Activated CD4-positive, alpha-beta T cell treated with anti-CD3 and anti-CD28 coated beads for 4 hours (primary cell): ENCODE data around the gene TBCB.
"Not testable (repeated sequence)": the region's sequence is repeated elsewhere in the genome, so short reads cannot be mapped to it uniquely, and the experiment has no call there.

Experiments used
- DNase-seq, 2 donors: peaks; one replicate each; pipeline ENCODE4 v3.0.0-alpha.2; 2020

TBCB gene

GRCh38 chr19:36115453-36116343, at the start of gene TBCB:
TBCB (plus strand) TSS chr19:36115468; CDS start chr19:36115561, 93 bp downstream.
- peak; percentile 92 to 93 for DNase-seq

GRCh38 chr19:36067681-36068080, 47.6 kb upstream of the TBCB start:
- DNase-seq, result no peak

GRCh38 chr19:36068810-36069499, 46.3 kb upstream of the TBCB start:
- not testable (repeated sequence) for DNase-seq

- no peak for DNase-seq
Measured at GRCh38 chr19:36072081-36072480, 43.2 kb upstream of the TBCB start.

GRCh38 chr19:36073121-36073876, 42.0 kb upstream of the TBCB start:
- no peak for DNase-seq

- no peak for DNase-seq
Measured at GRCh38 chr19:36079389-36079945, 35.8 kb upstream of the TBCB start.

GRCh38 chr19:36081385-36081784, 33.9 kb upstream of the TBCB start:
- DNase-seq, result no peak

GRCh38 chr19:36081894-36082293, 33.4 kb upstream of the TBCB start:
- no peak for DNase-seq

- DNase-seq, result no peak
Measured at GRCh38 chr19:36082916-36083315, 32.4 kb upstream of the TBCB start.

GRCh38 chr19:36084231-36085009, 30.8 kb upstream of the TBCB start:
- DNase-seq, result no peak

GRCh38 chr19:36086326-36086725, 28.9 kb upstream of the TBCB start:
- DNase-seq, result no peak

- DNase-seq, result no peak
Measured at GRCh38 chr19:36089847-36090246, 25.4 kb upstream of the TBCB start.

GRCh38 chr19:36090910-36091695, 24.2 kb upstream of the TBCB start:
- DNase-seq, result no peak

GRCh38 chr19:36092566-36092965, 22.7 kb upstream of the TBCB start:
- no peak for DNase-seq

GRCh38 chr19:36093146-36093662, 22.1 kb upstream of the TBCB start:
- no peak for DNase-seq

- no peak for DNase-seq
Measured at GRCh38 chr19:36093687-36094086, 21.6 kb upstream of the TBCB start.

GRCh38 chr19:36097036-36097435, 18.2 kb upstream of the TBCB start:
- DNase-seq, result no peak

- no peak for DNase-seq
Measured at GRCh38 chr19:36099166-36099785, 16.0 kb upstream of the TBCB start.

- DNase-seq, result no peak
Measured at GRCh38 chr19:36100476-36100875, 14.8 kb upstream of the TBCB start.

GRCh38 chr19:36101550-36102327, 13.5 kb upstream of the TBCB start:
- DNase-seq, result no peak
